Astrocyte (in vitro differentiated cells and primary cell): ENCODE measurements around the gene CDH24. TPM values are rescaled to one million over a fixed set of nuclear protein-coding genes. Genes with fewer than 3 reads are reported as not detected.

ENCODE experiments used
- DNase-seq: peaks from one replicate; pipeline ENCODE4 v3.0.0-alpha.2; 2010; ENCODE audit warnings: low read depth
- FAIRE-seq: peaks from 2 replicates; lab custom pipeline; 2011; peaks lifted over from hg19 to GRCh38; lab: Jason Lieb, UNC
- H2AFZ ChIP-seq: 2 replicates; pipeline ENCODE4 v1.6.0; 2012; ENCODE audit warnings: low read depth, low read length, inconsistent platforms
- H3K27ac ChIP-seq: 2 replicates; pipeline ENCODE4 v1.5.1; 2011; ENCODE audit warnings: low read depth, low read length, inconsistent platforms
- H3K27me3 ChIP-seq: 2 replicates; pipeline ENCODE4 v1.6.0; 2011; ENCODE audit warnings: low read length, inconsistent platforms; ENCODE audit not compliant: insufficient read depth
- H3K36me3 ChIP-seq: 2 replicates; pipeline ENCODE4 v1.5.1; 2011; ENCODE audit warnings: low read length, inconsistent platforms; ENCODE audit not compliant: insufficient read depth
- H3K4me1 ChIP-seq: 2 replicates; pipeline ENCODE4 v1.5.1; 2011; ENCODE audit warnings: low read length, inconsistent platforms; ENCODE audit not compliant: insufficient read depth
- H3K4me2 ChIP-seq: 2 replicates; pipeline ENCODE4 v1.6.0; 2012; ENCODE audit warnings: low read length, inconsistent platforms
- H3K4me3 ChIP-seq: 2 replicates; pipeline ENCODE4 v1.5.1; 2011; ENCODE audit warnings: low read depth, mild to moderate bottlenecking, low read length, inconsistent platforms; ENCODE audit not compliant: insufficient read depth
- H3K79me2 ChIP-seq: 2 replicates; pipeline ENCODE4 v1.6.0; 2012; ENCODE audit warnings: mild to moderate bottlenecking, low read length, inconsistent platforms; ENCODE audit not compliant: insufficient read depth
- H3K9ac ChIP-seq: 2 replicates; pipeline ENCODE4 v1.6.0; 2012; ENCODE audit warnings: mild to moderate bottlenecking, low read length, inconsistent platforms
- H3K9me3 ChIP-seq: 2 replicates; pipeline ENCODE4 v1.5.1; 2012; ENCODE audit warnings: low read depth, mild to moderate bottlenecking, low read length, inconsistent platforms; ENCODE audit not compliant: insufficient read depth
- H4K20me1 ChIP-seq: 2 replicates; pipeline ENCODE4 v1.6.0; 2012; ENCODE audit warnings: low read length, inconsistent platforms; ENCODE audit not compliant: insufficient read depth
- H3K27ac Mint-ChIP-seq: one replicate; pipeline ENCODE4 v1.8.0; 2021; ENCODE audit warnings: mild to moderate bottlenecking, mixed read lengths; ENCODE audit not compliant: unreplicated experiment
- H3K27me3 Mint-ChIP-seq: one replicate; pipeline ENCODE4 v1.8.0; 2021; ENCODE audit warnings: low read depth, mixed read lengths; ENCODE audit not compliant: unreplicated experiment
- H3K36me3 Mint-ChIP-seq: one replicate; pipeline ENCODE4 v1.8.0; 2021; ENCODE audit warnings: low read depth, mixed read lengths; ENCODE audit not compliant: unreplicated experiment
- H3K4me1 Mint-ChIP-seq: one replicate; pipeline ENCODE4 v1.8.0; 2021; ENCODE audit warnings: low read depth, mixed read lengths; ENCODE audit not compliant: unreplicated experiment
- H3K4me3 Mint-ChIP-seq: one replicate; pipeline ENCODE4 v1.8.0; 2021; ENCODE audit warnings: mild to moderate bottlenecking, moderate library complexity, mixed read lengths; ENCODE audit not compliant: unreplicated experiment
- H3K9me3 Mint-ChIP-seq: one replicate; pipeline ENCODE4 v1.8.0; 2021; ENCODE audit warnings: mild to moderate bottlenecking, mixed read lengths; ENCODE audit not compliant: unreplicated experiment
- EZH2 ChIP-seq: IDR thresholded peaks from 2 replicates; pipeline ENCODE4 v1.6.1; 2012; ENCODE audit warnings: mild to moderate bottlenecking, low read length, inconsistent platforms; ENCODE audit not compliant: insufficient read depth
- total RNA-seq: library from RNA; stranded (reverse); gene quantifications from 2 replicates; pipeline ENCODE4 v1.2.1, GENCODE V29; 2021
- TF ChIP-seq, protein P1 (sequence below): IDR thresholded peaks from 2 replicates; pipeline ENCODE4 v1.5.1; 2011; ENCODE audit warnings: low read depth, mild to moderate bottlenecking, inconsistent platforms, low read length, moderate library complexity; ENCODE audit not compliant: insufficient read depth

CDH24 gene
- total RNA-seq, 1 donor from 2014 or later, result 22.2 TPM

- Histone ChIP-seq H2AFZ (no peak overlapping the region), H3K27me3 (no peaks in the 10 kb centered on the region), H3K27ac (no peak overlapping the region), H3K4me1 (peaks cover 8% of the 10 kb centered on the region), H3K36me3 (peaks cover 24% of the 10 kb centered on the region), H3K4me2 (peak overlapping the region; percentile 94), H4K20me1 (peaks cover 22% of the 10 kb centered on the region), H3K9ac (no peak overlapping the region), H3K9me3 (no peaks in the 10 kb centered on the region), H3K79me2 (peaks cover 52% of the 10 kb centered on the region), H3K4me3 (peak overlapping the region; percentile 99)
- Mint-ChIP-seq H3K27me3 (no peaks in the 10 kb centered on the region), H3K4me3 (peak overlapping the region; percentile 94), H3K27ac (peak overlapping the region; percentile 98), H3K36me3 (peaks cover 21% of the 10 kb centered on the region), H3K4me1 (peaks cover 18% of the 10 kb centered on the region), H3K9me3 (peaks cover 2% of the 10 kb centered on the region)
- no peak for FAIRE-seq
- TF ChIP-seq, protein P1, sequence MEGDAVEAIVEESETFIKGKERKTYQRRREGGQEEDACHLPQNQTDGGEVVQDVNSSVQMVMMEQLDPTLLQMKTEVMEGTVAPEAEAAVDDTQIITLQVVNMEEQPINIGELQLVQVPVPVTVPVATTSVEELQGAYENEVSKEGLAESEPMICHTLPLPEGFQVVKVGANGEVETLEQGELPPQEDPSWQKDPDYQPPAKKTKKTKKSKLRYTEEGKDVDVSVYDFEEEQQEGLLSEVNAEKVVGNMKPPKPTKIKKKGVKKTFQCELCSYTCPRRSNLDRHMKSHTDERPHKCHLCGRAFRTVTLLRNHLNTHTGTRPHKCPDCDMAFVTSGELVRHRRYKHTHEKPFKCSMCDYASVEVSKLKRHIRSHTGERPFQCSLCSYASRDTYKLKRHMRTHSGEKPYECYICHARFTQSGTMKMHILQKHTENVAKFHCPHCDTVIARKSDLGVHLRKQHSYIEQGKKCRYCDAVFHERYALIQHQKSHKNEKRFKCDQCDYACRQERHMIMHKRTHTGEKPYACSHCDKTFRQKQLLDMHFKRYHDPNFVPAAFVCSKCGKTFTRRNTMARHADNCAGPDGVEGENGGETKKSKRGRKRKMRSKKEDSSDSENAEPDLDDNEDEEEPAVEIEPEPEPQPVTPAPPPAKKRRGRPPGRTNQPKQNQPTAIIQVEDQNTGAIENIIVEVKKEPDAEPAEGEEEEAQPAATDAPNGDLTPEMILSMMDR, result no peak
- DNase-seq, result no peak
These were observed 24.0 kb downstream of the CDH24 start for GRCh38 chr14:23033251-23033727.

DNA sequence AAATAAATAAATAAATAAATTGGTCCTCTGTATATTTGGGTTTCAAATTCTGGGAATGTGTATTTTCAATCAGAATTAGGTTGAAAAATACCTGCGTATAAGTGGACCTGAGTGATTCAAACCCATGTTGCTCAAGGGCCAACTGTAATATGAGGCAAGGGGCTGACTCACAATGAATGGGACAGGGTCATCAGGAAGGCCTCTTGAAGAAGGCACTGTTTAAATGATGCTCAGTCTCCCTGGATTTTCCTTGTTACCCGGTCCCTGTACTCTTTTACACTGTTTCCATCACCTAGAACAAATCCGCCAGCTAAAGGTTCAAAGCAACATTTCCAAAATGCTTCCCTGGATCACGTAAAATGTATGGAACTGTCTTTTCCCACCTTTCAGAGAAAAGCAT, 26.4 kb downstream of the CDH24 start:
- H3K79me2 ChIP-seq, result peaks cover 55% of the 10 kb centered on the region
- H3K4me1 Mint-ChIP-seq, result peaks cover 23% of the 10 kb centered on the region
- no peak for FAIRE-seq

GRCh38 chr14:23028799-23029198, 28.5 kb downstream of the CDH24 start:
- Histone ChIP-seq H2AFZ (no peak overlapping the region), H3K36me3 (peaks cover 38% of the 10 kb centered on the region)

More for the DNA sequence above, 26.4 kb downstream of the CDH24 start:
- H3K9me3 ChIP-seq, result no peaks in the 10 kb centered on the region
- no peak overlapping the region for H3K9ac ChIP-seq
- no peak overlapping the region for H2AFZ ChIP-seq
- peaks cover 31% of the 10 kb centered on the region for H3K36me3 ChIP-seq
- H3K27me3 Mint-ChIP-seq, result no peaks in the 10 kb centered on the region
- peaks cover 26% of the 10 kb centered on the region for H3K36me3 Mint-ChIP-seq
- no peak overlapping the region for H3K27ac ChIP-seq
- DNase-seq, result no peak
- no peak overlapping the region for H3K27ac Mint-ChIP-seq
- no peak overlapping the region for H3K4me3 Mint-ChIP-seq
- H3K4me3 ChIP-seq, result no peak overlapping the region
- no peak for TF ChIP-seq EZH2
- TF ChIP-seq, protein P1, result no peak
- H4K20me1 ChIP-seq, result peaks cover 35% of the 10 kb centered on the region
- H3K27me3 ChIP-seq, result no peaks in the 10 kb centered on the region
- H3K4me2 ChIP-seq, result no peak overlapping the region
- peaks cover 2% of the 10 kb centered on the region for H3K9me3 Mint-ChIP-seq
- H3K4me1 ChIP-seq, result peaks cover 11% of the 10 kb centered on the region

More at GRCh38 chr14:23028799-23029198, 28.5 kb downstream of the CDH24 start:
- peaks cover 44% of the 10 kb centered on the region for H3K79me2 ChIP-seq
- no peak for FAIRE-seq
- no peak for TF ChIP-seq EZH2
- TF ChIP-seq, protein P1, result no peak
- peaks cover 16% of the 10 kb centered on the region for H3K4me1 ChIP-seq
- peaks cover 31% of the 10 kb centered on the region for H3K4me1 Mint-ChIP-seq
- no peaks in the 10 kb centered on the region for H3K9me3 ChIP-seq
- peaks cover 50% of the 10 kb centered on the region for H4K20me1 ChIP-seq
- H3K4me3 ChIP-seq, result no peak overlapping the region
- no peaks in the 10 kb centered on the region for H3K27me3 ChIP-seq
- H3K27ac Mint-ChIP-seq, result no peak overlapping the region
- no peak overlapping the region for H3K27ac ChIP-seq
- no peak overlapping the region for H3K4me2 ChIP-seq
- H3K36me3 Mint-ChIP-seq, result peaks cover 38% of the 10 kb centered on the region
- no peaks in the 10 kb centered on the region for H3K27me3 Mint-ChIP-seq
- no peak overlapping the region for H3K4me3 Mint-ChIP-seq
- DNase-seq, result peak; percentile 36
- peaks cover 2% of the 10 kb centered on the region for H3K9me3 Mint-ChIP-seq
- H3K9ac ChIP-seq, result no peak overlapping the region
